Mesenchymal stem cell (in vitro differentiated cells and primary cell): ENCODE results near the gene LRFN2.

ENCODE experiments used
- DNase-seq: peaks from one replicate; pipeline ENCODE4 v3.0.0-alpha.2; 2013
- H2AFZ ChIP-seq: one replicate; pipeline ENCODE4 v1.6.1; 2013; ENCODE audit warnings: low read depth, mild to moderate bottlenecking, control low read depth, inconsistent platforms, low read length, moderate library complexity
- H2AK5ac ChIP-seq: 2 replicates; pipeline ENCODE4 v1.6.1; 2013; ENCODE audit warnings: low read length, moderate library complexity, mild to moderate bottlenecking, inconsistent platforms; ENCODE audit not compliant: severe bottlenecking
- H2BK120ac ChIP-seq: one replicate; pipeline ENCODE4 v1.6.1; 2013; ENCODE audit warnings: low read depth, mild to moderate bottlenecking, inconsistent platforms, low read length, moderate library complexity
- H2BK12ac ChIP-seq, 2 experiments: one replicate each; pipeline ENCODE4 v1.6.1; 2013; ENCODE audit warnings: inconsistent platforms in 2 of 2, low read length in 2 of 2, mild to moderate bottlenecking in 2 of 2, moderate library complexity in 2 of 2, control low read depth in 1 of 2
- H2BK15ac ChIP-seq: one replicate; pipeline ENCODE4 v1.6.1; 2013; ENCODE audit warnings: mild to moderate bottlenecking, low read depth, inconsistent platforms; ENCODE audit not compliant: poor library complexity, severe bottlenecking
- H2BK5ac ChIP-seq: 2 replicates; pipeline ENCODE4 v1.6.1; 2013; ENCODE audit warnings: low read depth, mild to moderate bottlenecking, low read length, control low read depth, inconsistent platforms; ENCODE audit not compliant: poor library complexity, severe bottlenecking
- H3K14ac ChIP-seq, 2 experiments: one replicate each; pipeline ENCODE4 v1.6.1; 2013; ENCODE audit warnings: inconsistent platforms in 2 of 2, low read length in 2 of 2, control low read depth in 1 of 2, mild to moderate bottlenecking in 1 of 2, moderate library complexity in 1 of 2
- H3K18ac ChIP-seq, 2 experiments: one replicate each; pipeline ENCODE4 v1.6.1; 2013; ENCODE audit warnings: inconsistent platforms in 2 of 2, low read length in 2 of 2, control low read depth in 1 of 2, low read depth in 1 of 2, mild to moderate bottlenecking in 1 of 2
- H3K23ac ChIP-seq, 2 experiments: one replicate each; pipeline ENCODE4 v1.6.1; 2013; ENCODE audit warnings: inconsistent platforms in 2 of 2, low read length in 2 of 2, mild to moderate bottlenecking in 2 of 2, moderate library complexity in 2 of 2, control low read depth in 1 of 2
- H3K27ac ChIP-seq: 2 replicates; pipeline ENCODE4 v1.5.1; 2013; ENCODE audit warnings: mild to moderate bottlenecking, moderate library complexity, low read length, control low read depth, inconsistent platforms; ENCODE audit not compliant: poor library complexity, severe bottlenecking
- H3K27me3 ChIP-seq, 2 experiments: 2 replicates each; pipeline versions ENCODE4 v1.6.1 to v1.7.0; 2013; ENCODE audit warnings: low read length in 2 of 2, mild to moderate bottlenecking in 2 of 2, moderate library complexity in 2 of 2, control low read depth in 1 of 2, inconsistent platforms in 1 of 2; ENCODE audit not compliant: control insufficient read depth in 1 of 2, insufficient read depth in 1 of 2
- H3K36me3 ChIP-seq, 2 experiments: 2 replicates each; pipeline versions ENCODE4 v1.6.1 to v1.7.0; 2013; ENCODE audit warnings: low read length in 2 of 2, control low read depth in 1 of 2, inconsistent platforms in 1 of 2, low read depth in 1 of 2, mild to moderate bottlenecking in 1 of 2; ENCODE audit not compliant: insufficient read depth in 2 of 2, control insufficient read depth in 1 of 2
- H3K4ac ChIP-seq, 2 experiments: one replicate each; pipeline ENCODE4 v1.6.1; 2013; ENCODE audit warnings: inconsistent platforms in 2 of 2, low read length in 2 of 2, mild to moderate bottlenecking in 2 of 2, moderate library complexity in 2 of 2, control low read depth in 1 of 2, low read depth in 1 of 2
- H3K4me1 ChIP-seq: 2 replicates; pipeline ENCODE4 v1.6.1; 2013; ENCODE audit warnings: low read depth, low read length, control low read depth; ENCODE audit not compliant: control insufficient read depth, insufficient read depth
- H3K4me2 ChIP-seq: 2 replicates; pipeline ENCODE4 v1.6.1; 2013; ENCODE audit warnings: low read length, mild to moderate bottlenecking, inconsistent platforms; ENCODE audit not compliant: poor library complexity, severe bottlenecking
- H3K4me3 ChIP-seq, 2 experiments: 2 replicates each; pipeline versions ENCODE4 v1.5.1 to v1.7.0; 2013; ENCODE audit warnings: low read length in 2 of 2, mild to moderate bottlenecking in 2 of 2, control low read depth in 1 of 2, low read depth in 1 of 2; ENCODE audit not compliant: insufficient read depth in 1 of 2
- H3K79me1 ChIP-seq: replicated peaks from 2 replicates; pipeline ENCODE4 v1.6.1; 2013; ENCODE audit warnings: mild to moderate bottlenecking, control low read depth, low read length, inconsistent platforms; ENCODE audit not compliant: poor library complexity, severe bottlenecking
- H3K9ac ChIP-seq: 2 replicates; pipeline ENCODE4 v1.7.0; 2013; ENCODE audit warnings: mild to moderate bottlenecking, low read length, moderate library complexity
- H3K9me3 ChIP-seq: 2 replicates; pipeline ENCODE4 v1.7.0; 2013; ENCODE audit warnings: mild to moderate bottlenecking, low read length; ENCODE audit not compliant: control insufficient read depth
- H4K8ac ChIP-seq: one replicate; pipeline ENCODE4 v1.6.1; 2013; ENCODE audit warnings: inconsistent platforms, mild to moderate bottlenecking, low read length, moderate library complexity
- H4K91ac ChIP-seq: one replicate; pipeline ENCODE4 v1.6.1; 2013; ENCODE audit warnings: mild to moderate bottlenecking, low read length, inconsistent platforms
- WGBS: methylation state at CpG from one replicate; pipeline ENCODE4 v1.1.7; 2013; ENCODE audit warnings: mixed read lengths; 5-methylcytosine and 5-hydroxymethylcytosine counted together

LRFN2 gene

DNA sequence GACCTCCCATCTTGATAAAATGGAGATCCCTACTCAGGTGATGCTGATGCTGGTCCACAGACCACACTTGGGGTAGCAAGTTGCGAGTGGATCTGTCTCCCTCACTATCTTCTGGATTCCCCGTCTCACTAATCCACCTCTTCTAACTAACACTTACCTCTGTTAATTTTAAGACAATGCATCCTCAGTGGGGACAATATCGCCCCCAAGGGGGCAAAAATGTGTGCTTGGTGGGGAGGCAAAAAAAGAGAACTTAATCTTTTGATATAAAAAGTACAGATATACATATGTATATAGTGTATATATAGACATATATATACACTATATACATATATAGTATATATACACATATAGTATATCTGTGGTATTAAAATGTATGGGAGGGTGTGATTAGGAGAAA, 4.3 kb downstream of the LRFN2 start:
- H3K14ac ChIP-seq, result no peak overlapping the region
- H2AFZ ChIP-seq, result no peak overlapping the region
- no peaks in the 10 kb centered on the region for H3K9me3 ChIP-seq
- no peak overlapping the region for H4K91ac ChIP-seq
- no peak overlapping the region for H3K4ac ChIP-seq
- peaks cover 45 to 51% of the 10 kb centered on the region in 2 experiments for H3K27me3 ChIP-seq
- H2BK15ac ChIP-seq, result no peak overlapping the region
- no peak overlapping the region for H3K23ac ChIP-seq
- no peak overlapping the region for H3K27ac ChIP-seq
- no peak overlapping the region for H3K18ac ChIP-seq
- WGBS, result no CpG with 5 or more reads among the region's 3 CpGs
- DNase-seq, result no peak
- no peak overlapping the region for H4K8ac ChIP-seq
- H2BK12ac ChIP-seq, result no peak overlapping the region
- no peaks in the 10 kb centered on the region for H3K36me3 ChIP-seq
- no peak overlapping the region for H2AK5ac ChIP-seq
- H2BK5ac ChIP-seq, result no peak overlapping the region
- H3K79me1 ChIP-seq, result no peaks in the 10 kb centered on the region
- H3K9ac ChIP-seq, result no peak overlapping the region
- no peak overlapping the region for H2BK120ac ChIP-seq
- peaks cover 18% of the 10 kb centered on the region for H3K4me1 ChIP-seq
- no peak overlapping the region for H3K4me2 ChIP-seq
- H3K4me3 ChIP-seq, result no peak overlapping the region

- Histone ChIP-seq H3K4ac (no peak overlapping the region), H4K8ac (no peak overlapping the region), H4K91ac (no peak overlapping the region), H2BK15ac (no peak overlapping the region), H3K9me3 (no peaks in the 10 kb centered on the region), H3K27ac (no peak overlapping the region), H3K9ac (no peak overlapping the region), H2BK12ac (no peak overlapping the region), H3K23ac (no peak overlapping the region), H2BK5ac (no peak overlapping the region), H3K4me1 (no peaks in the 10 kb centered on the region), H3K4me3 (no peak overlapping the region), H2AK5ac (no peak overlapping the region), H2BK120ac (no peak overlapping the region), H3K4me2 (no peak overlapping the region), H3K18ac (no peak overlapping the region), H3K27me3 (peaks cover 15 to 19% of the 10 kb centered on the region in 2 experiments), H3K36me3 (no peaks in the 10 kb centered on the region), H3K14ac (no peak overlapping the region), H3K79me1 (no peaks in the 10 kb centered on the region), H2AFZ (no peak overlapping the region)
- no peak for DNase-seq
- 97% methylated on average over 2 of the region's 3 CpGs for WGBS
These were observed 8.1 kb downstream of the LRFN2 start for GRCh38 chr6:40579101-40579500.

GRCh38 chr6:40577672-40578071, 9.5 kb downstream of the LRFN2 start:
- H2BK120ac ChIP-seq, result no peak overlapping the region
- WGBS, result 95% methylated on average over 2 of the region's 4 CpGs

DNA sequence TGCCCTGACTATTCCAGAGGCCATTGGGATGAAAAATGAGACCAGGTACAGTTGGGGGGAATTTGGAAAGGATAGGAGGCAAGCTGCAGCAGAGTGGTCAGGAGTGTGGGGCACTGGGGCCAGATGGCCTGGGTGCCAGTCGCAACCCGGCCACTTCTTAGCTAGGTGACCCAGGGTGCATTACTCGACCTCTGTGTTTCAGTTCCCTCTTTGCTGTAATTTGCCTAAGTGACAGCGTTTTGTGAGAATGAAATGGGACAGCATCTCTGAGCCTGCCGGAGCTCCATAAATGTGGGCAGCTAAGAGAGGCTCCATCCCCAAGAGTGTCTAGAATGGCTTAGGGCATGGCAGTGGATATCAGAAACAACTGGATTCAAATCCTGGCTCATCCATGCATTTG, 13.9 kb downstream of the LRFN2 start:
- H2BK5ac ChIP-seq, result no peak overlapping the region
- H4K91ac ChIP-seq, result no peak overlapping the region
- no peak overlapping the region for H2AFZ ChIP-seq
- no peak overlapping the region for H3K4me3 ChIP-seq
- H2BK15ac ChIP-seq, result no peak overlapping the region
- H3K18ac ChIP-seq, result no peak overlapping the region
- H3K14ac ChIP-seq, result no peak overlapping the region
- H2AK5ac ChIP-seq, result no peak overlapping the region
- H3K36me3 ChIP-seq, result no peaks in the 10 kb centered on the region
- H2BK120ac ChIP-seq, result no peak overlapping the region
- no peaks in the 10 kb centered on the region for H3K9me3 ChIP-seq
- no peak overlapping the region for H3K4ac ChIP-seq
- no peak overlapping the region for H2BK12ac ChIP-seq
- H3K9ac ChIP-seq, result no peak overlapping the region
- no peak overlapping the region for H4K8ac ChIP-seq
- WGBS, result 87% methylated on average over 5 of the region's 5 CpGs
- no peaks in the 10 kb centered on the region for H3K79me1 ChIP-seq
- DNase-seq, result no peak
- no peak overlapping the region for H3K23ac ChIP-seq
- H3K27me3 ChIP-seq, result peaks cover 7 to 23% of the 10 kb centered on the region in 2 experiments
- no peak overlapping the region for H3K4me2 ChIP-seq
- no peaks in the 10 kb centered on the region for H3K4me1 ChIP-seq
- H3K27ac ChIP-seq, result no peak overlapping the region

More at GRCh38 chr6:40577672-40578071, 9.5 kb downstream of the LRFN2 start:
- no peak overlapping the region for H2BK5ac ChIP-seq
- H3K27ac ChIP-seq, result no peak overlapping the region
- H4K8ac ChIP-seq, result no peak overlapping the region
- no peak overlapping the region for H3K4me2 ChIP-seq
- H2BK12ac ChIP-seq, result no peak overlapping the region
- no peak overlapping the region for H3K4ac ChIP-seq
- H4K91ac ChIP-seq, result no peak overlapping the region
- no peak overlapping the region for H2AK5ac ChIP-seq
- H3K36me3 ChIP-seq, result no peaks in the 10 kb centered on the region
- H3K14ac ChIP-seq, result no peak overlapping the region
- no peak for DNase-seq
- no peak overlapping the region for H2BK15ac ChIP-seq
- H3K23ac ChIP-seq, result no peak overlapping the region
- H3K9me3 ChIP-seq, result no peaks in the 10 kb centered on the region
- no peak overlapping the region for H3K9ac ChIP-seq
- no peak overlapping the region for H3K18ac ChIP-seq
- no peak overlapping the region for H3K4me3 ChIP-seq
- H3K79me1 ChIP-seq, result no peaks in the 10 kb centered on the region
- no peaks in the 10 kb centered on the region for H3K4me1 ChIP-seq
- no peak overlapping the region for H2AFZ ChIP-seq
- peaks cover 5 to 18% of the 10 kb centered on the region in 2 experiments for H3K27me3 ChIP-seq
